CD14-positive monocyte (primary cell): ENCODE data around the gene RAB7B. TPM values are rescaled to one million over a fixed set of nuclear protein-coding genes. Genes with fewer than 3 reads are reported as not detected.

Source experiments
- DNase-seq, 3 donors: peaks; one replicate each; pipeline ENCODE4 v3.0.0-alpha.2; 2011 to 2022
- H2AFZ ChIP-seq: 2 replicates; pipeline ENCODE4 v1.6.0; 2012; ENCODE audit warnings: mild to moderate bottlenecking, low read depth, low read length, inconsistent platforms; ENCODE audit not compliant: insufficient read depth, poor library complexity, severe bottlenecking
- H3K27ac ChIP-seq, 2 donors: 1 replicate in 1 of 2; 2 replicates in 1 of 2; pipeline ENCODE4 v1.5.1; 2012 to 2013; ENCODE audit warnings: low read length in 2 of 2, control low read depth in 1 of 2, inconsistent platforms in 1 of 2, low read depth in 1 of 2, mild to moderate bottlenecking in 1 of 2
- H3K27me3 ChIP-seq, 2 donors: one replicate each; pipeline versions ENCODE4 v1.6.0 to v1.6.1; 2011 to 2013; ENCODE audit warnings: low read length in 2 of 2; ENCODE audit not compliant: control insufficient read depth in 2 of 2, insufficient read depth in 2 of 2
- H3K36me3 ChIP-seq, 2 donors: replicated peaks in 1 of 2; 1 replicate in 1 of 2; 2 replicates in 1 of 2; pipeline versions ENCODE4 v1.5.1 to v1.6.1; 2012 to 2013; ENCODE audit warnings: low read length in 2 of 2, control low read depth in 1 of 2, inconsistent platforms in 1 of 2, mild to moderate bottlenecking in 1 of 2; ENCODE audit not compliant: insufficient read depth in 2 of 2, control insufficient read depth in 1 of 2
- H3K4me1 ChIP-seq, 2 donors: 1 replicate in 1 of 2; 2 replicates in 1 of 2; pipeline versions ENCODE4 v1.5.1 to v1.6.1; 2012 to 2013; ENCODE audit warnings: low read length in 2 of 2, control low read depth in 1 of 2, inconsistent platforms in 1 of 2, mild to moderate bottlenecking in 1 of 2, moderate library complexity in 1 of 2; ENCODE audit not compliant: insufficient read depth in 2 of 2, control insufficient read depth in 1 of 2
- H3K4me2 ChIP-seq: replicated peaks from 2 replicates; pipeline ENCODE3; 2012; ENCODE audit warnings: low read length, moderate library complexity, mild to moderate bottlenecking; ENCODE audit not compliant: poor library complexity, severe bottlenecking; ENCODE audit errors: extremely low read depth
- H3K4me3 ChIP-seq, 3 experiments: fragments of 200-600 bp in 1 of 3; sonication (generic) in 1 of 3; replicated peaks in 1 of 3; 1 replicate in 2 of 3; 2 replicates in 1 of 3; pipeline ENCODE4 v1.5.1; 2011 to 2013; ENCODE audit warnings: low read length in 3 of 3, mild to moderate bottlenecking in 3 of 3, control low read depth in 2 of 3, low read depth in 2 of 3, inconsistent platforms in 1 of 3, moderate library complexity in 1 of 3
- H3K79me2 ChIP-seq: 2 replicates; pipeline ENCODE4 v1.6.0; 2012; ENCODE audit warnings: mild to moderate bottlenecking, control low read depth, inconsistent platforms, low read length, moderate library complexity; ENCODE audit not compliant: insufficient read depth
- H3K9ac ChIP-seq: 2 replicates; pipeline ENCODE4 v1.6.0; 2017; ENCODE audit warnings: low read length, mild to moderate bottlenecking; ENCODE audit not compliant: insufficient read depth, poor library complexity, severe bottlenecking
- H3K9me3 ChIP-seq, 2 donors: replicated peaks in 1 of 2; 1 replicate in 1 of 2; 2 replicates in 1 of 2; pipeline versions ENCODE4 v1.5.1 to v1.6.1; 2012 to 2013; ENCODE audit warnings: low read length in 2 of 2, control low read depth in 1 of 2; ENCODE audit not compliant: control insufficient read depth in 1 of 2, insufficient read depth in 1 of 2
- H4K20me1 ChIP-seq: 2 replicates; pipeline ENCODE4 v1.6.0; 2012; ENCODE audit warnings: mild to moderate bottlenecking, low read length, control low read depth, moderate library complexity; ENCODE audit not compliant: insufficient read depth
- H3K27ac Mint-ChIP-seq, 7 donors: one replicate each; pipeline ENCODE4 v1.8.0; 2020; ENCODE audit warnings: mild to moderate bottlenecking in 7 of 7, mixed read lengths in 7 of 7, moderate library complexity in 6 of 7, inconsistent platforms in 2 of 7
- H3K27me3 Mint-ChIP-seq, 3 donors: one replicate each; pipeline ENCODE4 v1.8.0; 2021 to 2022; ENCODE audit warnings: low read depth in 3 of 3, mild to moderate bottlenecking in 3 of 3, mixed read lengths in 3 of 3, moderate library complexity in 3 of 3, inconsistent platforms in 1 of 3
- H3K36me3 Mint-ChIP-seq, 2 donors: one replicate each; pipeline ENCODE4 v1.8.0; 2020; ENCODE audit warnings: mixed read lengths in 2 of 2, inconsistent platforms in 1 of 2, mild to moderate bottlenecking in 1 of 2
- H3K4me1 Mint-ChIP-seq: one replicate; pipeline ENCODE4 v1.8.0; 2020; ENCODE audit warnings: mild to moderate bottlenecking, mixed read lengths
- H3K4me3 Mint-ChIP-seq, 2 donors: one replicate each; pipeline ENCODE4 v1.8.0; 2020; ENCODE audit warnings: mild to moderate bottlenecking in 2 of 2, mixed read lengths in 2 of 2, moderate library complexity in 1 of 2
- H3K9me3 Mint-ChIP-seq, 7 donors: one replicate each; pipeline ENCODE4 v1.8.0; 2020 to 2022; ENCODE audit warnings: mixed read lengths in 7 of 7, mild to moderate bottlenecking in 6 of 7, moderate library complexity in 6 of 7, inconsistent platforms in 2 of 7
- WGBS: methylation state at CpG from one replicate; pipeline ENCODE4 v1.1.5; 2013; ENCODE audit warnings: missing lambda C conversion rate; ENCODE audit not compliant: insufficient coverage; 5-methylcytosine and 5-hydroxymethylcytosine counted together
- intact Hi-C, 2 donors: fragments of 100-400 bp; cut with micrococcal nuclease; formaldehyde crosslinking; loops; one replicate each; pipeline versions ENCODE4 v1.15.0 to v1.15.1; 2023
- polyA plus RNA-seq, 3 donors: library from polyadenylated mRNA; depleted of rRNA in 1 of 3; unstranded in 2 of 3; stranded (reverse) in 1 of 3; fragments of 300-500 nt in 2 of 3; fragments of >200 nt in 1 of 3; fragmentation: Illumina TruSeq in 2 of 3; gene quantifications; 1 replicate in 2 of 3; 2 replicates in 1 of 3; pipeline ENCODE4 v1.2.3, GENCODE V29; 2012 to 2021
- TF ChIP-seq, protein P1 (sequence below): fragments of 200-600 bp; IDR thresholded peaks from one replicate; pipeline ENCODE4 v1.8.0; 2022; ENCODE audit warnings: antibody characterized with exemption, mild to moderate bottlenecking

Gene RAB7B
- polyA plus RNA-seq, 3 donors = 0.41 to 0.52 (median 0.47) TPM

- Mint-ChIP-seq H3K36me3 (peaks cover 0 to 2% of the 10 kb centered on the region in 2 donors), H3K4me3 (no peak overlapping the region), H3K4me1 (peaks cover 56% of the 10 kb centered on the region), H3K9me3 (no peaks in the 10 kb centered on the region), H3K27me3 (peaks cover 0 to 1% (median 0%) of the 10 kb centered on the region in 3 donors), H3K27ac (no peak overlapping the region)
- Histone ChIP-seq H3K27ac (no peak overlapping the region), H4K20me1 (no peaks in the 10 kb centered on the region), H3K36me3 (no peaks in the 10 kb centered on the region), H3K27me3 (no peaks in the 10 kb centered on the region), H3K4me2 (no peak overlapping the region), H3K4me1 (peaks cover 34 to 77% of the 10 kb centered on the region in 2 donors), H3K9me3 (no peaks in the 10 kb centered on the region), H3K79me2 (no peaks in the 10 kb centered on the region), H2AFZ (no peak overlapping the region), H3K9ac (no peak overlapping the region), H3K4me3 (no peak overlapping the region)
- DNase-seq = no peak
- TF ChIP-seq, protein P1, sequence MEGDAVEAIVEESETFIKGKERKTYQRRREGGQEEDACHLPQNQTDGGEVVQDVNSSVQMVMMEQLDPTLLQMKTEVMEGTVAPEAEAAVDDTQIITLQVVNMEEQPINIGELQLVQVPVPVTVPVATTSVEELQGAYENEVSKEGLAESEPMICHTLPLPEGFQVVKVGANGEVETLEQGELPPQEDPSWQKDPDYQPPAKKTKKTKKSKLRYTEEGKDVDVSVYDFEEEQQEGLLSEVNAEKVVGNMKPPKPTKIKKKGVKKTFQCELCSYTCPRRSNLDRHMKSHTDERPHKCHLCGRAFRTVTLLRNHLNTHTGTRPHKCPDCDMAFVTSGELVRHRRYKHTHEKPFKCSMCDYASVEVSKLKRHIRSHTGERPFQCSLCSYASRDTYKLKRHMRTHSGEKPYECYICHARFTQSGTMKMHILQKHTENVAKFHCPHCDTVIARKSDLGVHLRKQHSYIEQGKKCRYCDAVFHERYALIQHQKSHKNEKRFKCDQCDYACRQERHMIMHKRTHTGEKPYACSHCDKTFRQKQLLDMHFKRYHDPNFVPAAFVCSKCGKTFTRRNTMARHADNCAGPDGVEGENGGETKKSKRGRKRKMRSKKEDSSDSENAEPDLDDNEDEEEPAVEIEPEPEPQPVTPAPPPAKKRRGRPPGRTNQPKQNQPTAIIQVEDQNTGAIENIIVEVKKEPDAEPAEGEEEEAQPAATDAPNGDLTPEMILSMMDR = no peak
- intact Hi-C loops = no loop called here
- 98% methylated on average over 8 of the region's 12 CpGs for WGBS
These were observed 75.5 kb downstream of the RAB7B start for GRCh38 chr1:205927676-205928075.

DNA sequence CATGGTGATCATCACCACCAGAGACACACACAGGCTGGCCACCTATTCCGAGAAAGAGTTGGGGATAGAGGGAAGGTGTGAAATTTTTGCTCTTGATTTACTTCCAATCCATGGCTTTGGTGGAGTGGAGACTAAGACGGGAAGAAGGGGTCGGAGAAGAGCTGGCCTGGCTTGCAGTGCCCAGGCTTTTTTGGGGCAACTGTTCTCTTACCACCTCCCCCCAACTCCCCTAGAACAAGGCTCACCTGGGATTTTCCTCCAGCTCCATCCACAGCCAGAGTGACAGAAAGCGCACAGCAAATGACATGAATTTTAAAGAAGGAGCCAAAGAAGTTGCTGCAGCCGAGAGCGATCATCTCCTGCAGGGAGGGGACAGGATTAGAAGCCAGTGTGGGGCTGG lies 75.9 kb downstream of the RAB7B start:
- no peak for DNase-seq
- intact Hi-C loops = no loop called here
- no peaks in the 10 kb centered on the region for H3K79me2 ChIP-seq
- H3K4me1 ChIP-seq = peaks cover 34 to 73% of the 10 kb centered on the region in 2 donors
- no peaks in the 10 kb centered on the region for H3K27me3 ChIP-seq
- no peak overlapping the region for H3K4me2 ChIP-seq
- 96% methylated on average over 5 of the region's 6 CpGs for WGBS
- H3K36me3 ChIP-seq = no peaks in the 10 kb centered on the region
- Mint-ChIP-seq H3K27me3 (no peaks in the 10 kb centered on the region), H3K4me1 (peaks cover 53% of the 10 kb centered on the region), H3K4me3 (no peak overlapping the region), H3K27ac (no peak overlapping the region), H3K36me3 (peaks cover 0 to 2% of the 10 kb centered on the region in 2 donors), H3K9me3 (no peaks in the 10 kb centered on the region)
- no peak overlapping the region for H2AFZ ChIP-seq
- TF ChIP-seq, protein P1 = no peak
- H3K9me3 ChIP-seq = no peaks in the 10 kb centered on the region
- H4K20me1 ChIP-seq = no peaks in the 10 kb centered on the region
- H3K27ac ChIP-seq = no peak overlapping the region
- H3K4me3 ChIP-seq = no peak overlapping the region
- H3K9ac ChIP-seq = no peak overlapping the region

Other genes starting within 250 kb of the RAB7B start
- 10 to 100 TPM; 23.2 to 32.2 (median 31.5) TPM for gene RAB29, start 227.9 kb downstream of the RAB7B start, polyA plus RNA-seq
- gene SLC41A1, start 190.2 kb downstream of the RAB7B start, polyA plus RNA-seq = 1 to 10 TPM in 2 of 3 donors, under 1 TPM in 1; 0.54 to 2.3 (median 1.1) TPM
- not detected for gene PM20D1, start 153.3 kb downstream of the RAB7B start, polyA plus RNA-seq
- gene SLC26A9, start 59.9 kb downstream of the RAB7B start, polyA plus RNA-seq = under 1 TPM in 1 of 3 donors, not detected in 2; 0.04 TPM
- gene CTSE, start 20.5 kb upstream of the RAB7B start, polyA plus RNA-seq = not detected
- gene RHEX, start 49.8 kb upstream of the RAB7B start, polyA plus RNA-seq = not detected
- gene AVPR1B, start 114.0 kb upstream of the RAB7B start, polyA plus RNA-seq = not detected
- gene FAM72A, start 199.4 kb upstream of the RAB7B start, polyA plus RNA-seq = 1 to 10 TPM; 3.9 to 6.3 (median 6.0) TPM
- gene SRGAP2, start 200.1 kb upstream of the RAB7B start, polyA plus RNA-seq = 10 to 100 TPM; 13.6 to 70.7 (median 19.3) TPM